Spleen (tissue), 11 donors: ENCODE measurements around the gene PRKG1. TPM values are rescaled to one million over a fixed set of nuclear protein-coding genes. Genes with fewer than 3 reads are reported as not detected.

Experiments
- DNase-seq: peaks from one replicate; pipeline ENCODE4 v3.0.0-alpha.2; 2020
- H3K27ac ChIP-seq, 8 donors: fragments of 200-600 bp; sonication (generic) in 7 of 8; 1 replicate in 4 of 8; 2 replicates in 4 of 8; pipeline versions ENCODE4 v1.5.0 to v1.8.0; 2016 to 2021; ENCODE audit warnings: inconsistent platforms in 4 of 8, mild to moderate bottlenecking in 4 of 8, moderate library complexity in 1 of 8
- H3K27me3 ChIP-seq, 7 donors: fragments of 200-600 bp; sonication (generic) in 6 of 7; replicated peaks in 1 of 7; 1 replicate in 4 of 7; 2 replicates in 3 of 7; pipeline versions ENCODE4 v1.5.0 to v1.8.0; 2016 to 2021; ENCODE audit warnings: inconsistent platforms in 3 of 7, mild to moderate bottlenecking in 1 of 7
- H3K36me3 ChIP-seq, 6 donors: fragments of 200-600 bp; sonication (generic) in 5 of 6; 1 replicate in 4 of 6; 2 replicates in 2 of 6; pipeline versions ENCODE4 v1.5.0 to v1.8.0; 2016 to 2021; ENCODE audit warnings: inconsistent platforms in 2 of 6
- H3K4me1 ChIP-seq, 6 donors: fragments of 200-600 bp; sonication (generic) in 5 of 6; 1 replicate in 3 of 6; 2 replicates in 3 of 6; pipeline versions ENCODE4 v1.5.0 to v1.8.0; 2016 to 2021; ENCODE audit warnings: inconsistent platforms in 3 of 6
- H3K4me3 ChIP-seq, 8 donors: fragments of 200-600 bp; sonication (generic) in 7 of 8; 1 replicate in 4 of 8; 2 replicates in 4 of 8; pipeline versions ENCODE4 v1.5.0 to v1.8.0; 2016 to 2021; ENCODE audit warnings: inconsistent platforms in 4 of 8, mild to moderate bottlenecking in 4 of 8, moderate library complexity in 2 of 8
- H3K9me3 ChIP-seq, 8 donors: fragments of 200-600 bp; sonication (generic) in 7 of 8; 1 replicate in 4 of 8; 2 replicates in 4 of 8; pipeline versions ENCODE4 v1.5.0 to v1.8.0; 2016 to 2021; ENCODE audit warnings: inconsistent platforms in 4 of 8
- CTCF ChIP-seq, 11 experiments: fragments of 200-600 bp in 7 of 11; fragments of 450-650 bp in 4 of 11; sonication (generic) in 4 of 11; IDR thresholded peaks in 8 of 11; conservative IDR thresholded peaks in 3 of 11; 1 replicate in 7 of 11; 2 replicates in 4 of 11; pipeline versions ENCODE4 v1.4.0 to v1.8.0; 2016 to 2021; ENCODE audit warnings: antibody characterized with exemption in 11 of 11, inconsistent platforms in 4 of 11, mild to moderate bottlenecking in 1 of 11
- POLR2A ChIP-seq, 3 donors: fragments of 450-650 bp; IDR thresholded peaks; one replicate each; pipeline ENCODE4 v1.5.1; 2017; ENCODE audit warnings: antibody characterized with exemption in 3 of 3, mild to moderate bottlenecking in 1 of 3
- POLR2AphosphoS5 ChIP-seq, 3 donors: sonication (generic); formaldehyde crosslinking; IDR thresholded peaks; one replicate each; pipeline ENCODE4 v1.5.1; 2017; ENCODE audit warnings: antibody characterized with exemption in 3 of 3
- WGBS, 5 donors: extraction: QIAGEN DNeasy Blood & Tissue Kit in 3 of 5; methylation state at CpG; one replicate each; pipeline versions ENCODE4 v1.1.5 to v1.1.7; 2013 to 2018; 5-methylcytosine and 5-hydroxymethylcytosine counted together
- intact Hi-C: fragments of 100-400 bp; cut with DNase I; formaldehyde crosslinking; loops from one replicate; pipeline ENCODE4 v1.15.0; 2023; ENCODE audit warnings: low total_unique reads
- polyA plus RNA-seq, 3 donors: library from polyadenylated mRNA; stranded (reverse); fragments of 200-250 nt; gene quantifications; one replicate each; pipeline ENCODE4 v1.2.1, GENCODE V29; 2013
- total RNA-seq, 7 donors: library from RNA; depleted of rRNA in 3 of 7; stranded (reverse); fragments of >200 nt in 3 of 7; fragmentation: NEBNext Ultra II Directional in 4 of 7; extraction: Animal tissue kit (Norgen Biotek cat#: 25700) in 4 of 7; gene quantifications; one replicate each; pipeline versions ENCODE4 v1.1.0 to v1.2.1, GENCODE V29; 2016 to 2021
- donor health status: healthy with polysubstance abuse.
- donor health status: DM: no; HTN: no; CAD: no; lungs with moderate emphysema.
- donor health status: DM: no; HTN: no; CAD: no.
- donor health status: Bipolar disorder and iron deficiency.
- donor health status: healthy.
- donor health status: DM: no; HTN: no; CAD: no.
- donor health status: DM: yes; HTN: yes; CAD: no.

Gene PRKG1
- total and polyA plus RNA-seq, 10 donors: 0.65 to 10.5 (median 7.2) TPM

DNA sequence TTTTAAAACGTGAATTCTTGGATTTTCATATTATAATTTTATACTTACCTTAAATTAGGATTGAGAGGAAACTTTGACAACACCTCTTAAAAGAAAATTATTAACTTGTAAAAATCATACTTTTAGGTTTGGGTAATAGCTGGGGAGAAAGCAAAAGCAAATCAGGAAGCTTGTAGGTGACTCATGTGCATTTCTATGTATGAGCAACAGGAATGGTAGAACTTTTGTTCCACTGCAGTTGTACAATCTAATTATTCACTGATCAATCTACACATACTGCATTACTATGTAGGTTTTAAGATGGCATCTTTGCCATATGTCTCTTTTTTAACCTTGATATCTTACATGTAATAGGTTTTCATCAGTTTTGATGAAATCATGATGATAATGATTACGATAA, 223.2 kb downstream of the PRKG1 start:
- H3K27ac ChIP-seq: no peak overlapping the region
- WGBS, 5 donors: 43 to 93% (median 91%) methylated on average over 2 of the region's 2 CpGs
- intact Hi-C loops: no loop called here
- no peaks in the 10 kb centered on the region for H3K36me3 ChIP-seq
- TF ChIP-seq POLR2A (IDR thresholded peaks at IDR 0.05) (no peak), POLR2AphosphoS5 (IDR thresholded peaks at IDR 0.05) (no peak), CTCF (IDR thresholded peaks at IDR 0.05 in 8 of 11, conservative IDR thresholded peaks at IDR 0.05 in 3 of 11) (no peak)
- H3K4me3 ChIP-seq: no peak overlapping the region
- no peaks in the 10 kb centered on the region for H3K27me3 ChIP-seq
- H3K4me1 ChIP-seq: no peaks in the 10 kb centered on the region
- no peak for DNase-seq
- H3K9me3 ChIP-seq: peaks cover 0 to 4% (median 0%) of the 10 kb centered on the region in 8 donors

- Histone ChIP-seq H3K36me3 (no peaks in the 10 kb centered on the region), H3K9me3 (no peaks in the 10 kb centered on the region), H3K27me3 (no peaks in the 10 kb centered on the region), H3K4me3 (no peak overlapping the region), H3K4me1 (no peaks in the 10 kb centered on the region), H3K27ac (peak overlapping the region in 3 of 8 donors; percentile 21 to 38 (median 38))
- intact Hi-C loops: no loop called here
- TF ChIP-seq POLR2AphosphoS5 (IDR thresholded peaks at IDR 0.05) (no peak), CTCF (IDR thresholded peaks at IDR 0.05 in 8 of 11, conservative IDR thresholded peaks at IDR 0.05 in 3 of 11) (no peak), POLR2A (IDR thresholded peaks at IDR 0.05) (no peak)
- 48 to 83% (median 66%) methylated on average over 2 of the region's 2 CpGs for WGBS, 5 donors
- DNase-seq: no peak
Observed at GRCh38 chr10:51300617-51301304, 226.5 kb downstream of the PRKG1 start.

GRCh38 chr10:51301644-51302043, 227.4 kb downstream of the PRKG1 start:
- H3K27ac ChIP-seq: peak overlapping the region in 4 of 8 donors; percentile 2 to 38 (median 30)
- H3K27me3 ChIP-seq: no peaks in the 10 kb centered on the region
- no peak for DNase-seq
- H3K36me3 ChIP-seq: no peaks in the 10 kb centered on the region
- intact Hi-C loops: no loop called here
- TF ChIP-seq CTCF (IDR thresholded peaks at IDR 0.05 in 8 of 11, conservative IDR thresholded peaks at IDR 0.05 in 3 of 11) (no peak), POLR2AphosphoS5 (IDR thresholded peaks at IDR 0.05) (no peak), POLR2A (IDR thresholded peaks at IDR 0.05) (no peak)
- no peak overlapping the region for H3K4me3 ChIP-seq
- WGBS, 5 donors: 59 to 72% (median 67%) methylated on average over 4 to 5 of the region's 5 CpGs
- H3K9me3 ChIP-seq: no peaks in the 10 kb centered on the region
- H3K4me1 ChIP-seq: no peaks in the 10 kb centered on the region

GRCh38 chr10:51302316-51302715, 228.0 kb downstream of the PRKG1 start:
- WGBS, 5 donors: 61 to 82% (median 68%) methylated on average over 1 of the region's 1 CpG

More at GRCh38 chr10:51302316-51302715, 228.0 kb downstream of the PRKG1 start:
- H3K9me3 ChIP-seq: no peaks in the 10 kb centered on the region
- no peak overlapping the region for H3K4me3 ChIP-seq
- no peaks in the 10 kb centered on the region for H3K36me3 ChIP-seq
- TF ChIP-seq CTCF (IDR thresholded peaks at IDR 0.05 in 8 of 11, conservative IDR thresholded peaks at IDR 0.05 in 3 of 11) (no peak), POLR2A (IDR thresholded peaks at IDR 0.05) (no peak), POLR2AphosphoS5 (IDR thresholded peaks at IDR 0.05) (no peak)
- no peak for DNase-seq
- H3K27ac ChIP-seq: peak overlapping the region in 1 of 8 donors; percentile 38
- intact Hi-C loops: no loop called here
- no peaks in the 10 kb centered on the region for H3K4me1 ChIP-seq
- H3K27me3 ChIP-seq: no peaks in the 10 kb centered on the region
